Measurements from ENCODE around the gene CUL2. TPM values are rescaled to one million over a fixed set of nuclear protein-coding genes. Genes with fewer than 3 reads are reported as not detected.
"Not testable (repeated sequence)": the region's sequence is repeated elsewhere in the genome, so short reads cannot be mapped to it uniquely, and the experiment has no call there.

The CUL2 gene
- total and polyA plus RNA-seq, 11 donors: 7.1 to 42.2 (median 31.6) TPM

GRCh38 chr10:34974364-34975065 lies 115.6 kb downstream of the CUL2 start:
- DNase-seq; H3K27ac ChIP-seq; H3K36me3 ChIP-seq; ATAC-seq; intact Hi-C loops (cut with DNase I); H3K4me3 ChIP-seq; H3K9me3 ChIP-seq; H3K27me3 ChIP-seq: not testable (repeated sequence)
- WGBS, 4 donors: 84 to 93% (median 90%) methylated on average over 8 of the region's 8 CpGs
- TF ChIP-seq, protein P1, sequence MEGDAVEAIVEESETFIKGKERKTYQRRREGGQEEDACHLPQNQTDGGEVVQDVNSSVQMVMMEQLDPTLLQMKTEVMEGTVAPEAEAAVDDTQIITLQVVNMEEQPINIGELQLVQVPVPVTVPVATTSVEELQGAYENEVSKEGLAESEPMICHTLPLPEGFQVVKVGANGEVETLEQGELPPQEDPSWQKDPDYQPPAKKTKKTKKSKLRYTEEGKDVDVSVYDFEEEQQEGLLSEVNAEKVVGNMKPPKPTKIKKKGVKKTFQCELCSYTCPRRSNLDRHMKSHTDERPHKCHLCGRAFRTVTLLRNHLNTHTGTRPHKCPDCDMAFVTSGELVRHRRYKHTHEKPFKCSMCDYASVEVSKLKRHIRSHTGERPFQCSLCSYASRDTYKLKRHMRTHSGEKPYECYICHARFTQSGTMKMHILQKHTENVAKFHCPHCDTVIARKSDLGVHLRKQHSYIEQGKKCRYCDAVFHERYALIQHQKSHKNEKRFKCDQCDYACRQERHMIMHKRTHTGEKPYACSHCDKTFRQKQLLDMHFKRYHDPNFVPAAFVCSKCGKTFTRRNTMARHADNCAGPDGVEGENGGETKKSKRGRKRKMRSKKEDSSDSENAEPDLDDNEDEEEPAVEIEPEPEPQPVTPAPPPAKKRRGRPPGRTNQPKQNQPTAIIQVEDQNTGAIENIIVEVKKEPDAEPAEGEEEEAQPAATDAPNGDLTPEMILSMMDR (IDR thresholded peaks at IDR 0.05): peak in 3 of 12 donors; percentile 23 to 33 (median 32)
- peaks cover 0 to 10% (median 0%) of the 10 kb centered on the region in 12 donors for H3K4me1 ChIP-seq

- H3K9me3 ChIP-seq; DNase-seq; H3K27me3 ChIP-seq; ATAC-seq; H3K27ac ChIP-seq; H3K4me3 ChIP-seq; H3K36me3 ChIP-seq; intact Hi-C loops (cut with DNase I): not testable (repeated sequence)
- peaks cover 0 to 10% (median 0%) of the 10 kb centered on the region in 12 donors for H3K4me1 ChIP-seq
- WGBS, 4 donors: 82 to 100% (median 88%) methylated on average over 1 to 3 of the region's 3 CpGs
Observed at GRCh38 chr10:34973757-34974156, 116.4 kb downstream of the CUL2 start.

DNA sequence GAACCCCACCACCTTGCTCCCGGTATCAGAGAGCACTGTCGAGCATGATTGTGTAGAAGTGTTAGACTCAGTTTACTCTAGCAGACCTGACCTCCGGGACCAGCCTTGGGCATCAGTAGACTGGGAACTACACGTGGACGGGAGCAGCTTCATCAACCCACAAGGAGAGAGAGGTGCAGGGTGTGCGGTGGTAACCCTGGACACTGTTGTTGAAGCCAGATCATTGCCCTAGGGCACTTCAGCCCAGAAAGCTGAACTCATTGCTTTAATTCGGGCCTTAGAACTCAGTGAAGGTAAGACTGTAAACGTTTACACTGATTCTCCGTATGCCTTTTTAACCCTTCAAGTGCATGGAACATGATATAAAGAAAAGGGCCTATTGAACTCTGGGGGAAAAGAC lies 117.0 kb downstream of the CUL2 start:
- H3K27me3 ChIP-seq; intact Hi-C loops (cut with DNase I); DNase-seq; H3K36me3 ChIP-seq; ATAC-seq; H3K27ac ChIP-seq; H3K9me3 ChIP-seq; H3K4me3 ChIP-seq: not testable (repeated sequence)
- 75 to 85% (median 82%) methylated on average over 9 of the region's 9 CpGs for WGBS, 4 donors
- peaks cover 0 to 10% (median 0%) of the 10 kb centered on the region in 12 donors for H3K4me1 ChIP-seq

- H3K4me3 ChIP-seq; H3K27me3 ChIP-seq; DNase-seq; H3K27ac ChIP-seq; ATAC-seq; H3K9me3 ChIP-seq; intact Hi-C loops (cut with DNase I); H3K36me3 ChIP-seq: not testable (repeated sequence)
- 74 to 90% (median 84%) methylated on average over 2 of the region's 2 CpGs for WGBS, 4 donors
- peaks cover 0 to 14% (median 0%) of the 10 kb centered on the region in 12 donors for H3K4me1 ChIP-seq
Observed at GRCh38 chr10:34972591-34972990, 117.5 kb downstream of the CUL2 start.

DNA sequence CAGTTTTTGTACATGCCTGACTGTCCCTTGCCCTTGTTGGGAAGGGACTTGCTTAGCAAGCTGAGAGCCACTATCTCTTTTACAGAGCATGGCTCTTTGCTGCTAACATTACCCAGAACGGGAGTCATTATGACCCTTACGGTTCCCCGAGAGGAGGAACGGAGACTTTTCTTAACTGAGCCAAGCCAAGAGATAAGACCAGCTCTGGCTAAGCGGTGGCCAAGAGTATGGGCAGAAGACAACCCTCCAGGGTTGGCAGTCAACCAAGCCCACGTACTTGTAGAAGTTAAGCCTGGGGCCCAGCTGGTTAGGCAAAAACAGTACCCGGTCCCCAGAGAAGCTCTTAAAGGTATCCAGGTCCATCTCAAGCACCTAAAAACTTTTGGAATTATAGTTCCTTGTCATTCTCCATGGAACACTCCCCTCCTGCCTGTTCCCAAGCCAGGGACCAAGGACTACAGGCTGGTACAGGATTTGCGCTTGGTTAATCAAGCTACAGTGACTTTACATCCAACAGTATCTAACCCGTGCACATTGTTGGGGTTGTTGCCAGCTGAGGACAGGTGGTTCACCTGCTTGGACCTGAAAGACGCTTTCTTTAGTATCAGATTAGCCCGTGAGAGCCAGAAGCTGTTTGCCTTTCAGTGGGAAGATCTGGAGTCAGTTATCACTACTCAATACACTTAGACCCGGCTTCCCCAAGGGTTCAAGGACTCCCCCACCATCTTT lies 118.4 kb downstream of the CUL2 start:
- intact Hi-C loops (cut with DNase I); H3K36me3 ChIP-seq; H3K9me3 ChIP-seq; H3K27me3 ChIP-seq; H3K4me3 ChIP-seq; ATAC-seq: not testable (repeated sequence)
- H3K27ac ChIP-seq: peak overlapping the region in 3 of 12 donors; percentile 8 to 57 (median 37)
- 50 to 53% (median 52%) methylated on average over 12 of the region's 12 CpGs for WGBS, 4 donors
- peak in 4 of 5 donors; percentile 18 to 71 (median 50) for DNase-seq
- H3K4me1 ChIP-seq: peaks cover 0 to 21% (median 0%) of the 10 kb centered on the region in 12 donors

DNA sequence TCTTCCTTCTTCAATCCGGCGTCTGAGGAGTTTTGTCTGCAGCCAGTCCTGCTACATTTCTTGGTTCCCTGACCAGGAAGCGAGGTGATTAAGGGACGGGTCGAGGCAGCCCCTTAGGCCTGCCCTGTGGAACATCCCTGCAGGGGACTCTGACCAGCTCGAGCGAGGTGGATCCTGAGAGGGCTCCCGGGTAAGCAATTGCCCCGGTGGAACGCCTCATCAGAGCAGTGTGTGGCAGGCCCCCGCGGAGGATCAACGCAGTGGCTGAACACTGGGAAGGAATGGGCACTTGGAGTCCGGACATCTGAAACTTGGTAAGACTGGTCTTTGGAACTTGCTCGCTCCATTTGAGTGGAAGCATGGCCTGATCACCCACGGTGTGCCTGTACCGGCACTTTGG lies 121.0 kb downstream of the CUL2 start:
- Histone ChIP-seq H3K27ac (no peak overlapping the region), H3K9me3 (no peaks in the 10 kb centered on the region), H3K4me3 (no peak overlapping the region), H3K36me3 (no peaks in the 10 kb centered on the region), H3K27me3 (no peaks in the 10 kb centered on the region), H3K4me1 (peaks cover 0 to 21% (median 0%) of the 10 kb centered on the region in 12 donors)
- ATAC-seq (no peak), DNase-seq (no peak)
- TF ChIP-seq, protein P1 (IDR thresholded peaks at IDR 0.05): no peak
- no peak for TF ChIP-seq POLR2A (IDR thresholded peaks at IDR 0.05)
- 93 to 97% (median 96%) methylated on average over 14 to 17 of the region's 17 CpGs for WGBS, 4 donors
- intact Hi-C loops (cut with DNase I): loop anchor here in 7 of 10 donors (5.0 to 10.0 kb wide), 5 partner anchors 244 to 314 kb away; no protein-coding TSS in a partner anchor
